WTC11 (cell line): ENCODE results near the gene UQCR10. TPM values are rescaled to one million over a fixed set of nuclear protein-coding genes. Genes with fewer than 3 reads are reported as not detected.
A peak's percentile ranks its signal among the peaks of the same experiment; 100 is the strongest.

Experiments
- ATAC-seq: fragments of 200-7000 bp; cut with Tn5 transposase; 2 replicates; pipeline ENCODE4 v1.10.0; 2021; ENCODE audit warnings: mild to moderate bottlenecking, moderate library complexity
- CTCF ChIA-PET: fragments of 300-600 bp; sonication (Branson Sonifier 250); formaldehyde crosslinking; loops from one replicate; lab custom pipeline; 2021; ENCODE audit warnings: antibody characterized with exemption; lab: Charles Lee
- POLR2A ChIA-PET: fragments of 350-600 bp; sonication (Branson Sonifier 250); formaldehyde crosslinking; loops from one replicate; lab custom pipeline; 2021; ENCODE audit warnings: antibody characterized with exemption; lab: Charles Lee
- DNase-seq: peaks from one replicate; pipeline ENCODE4 v3.0.0; 2021; ENCODE audit warnings: low spot score
- H3K27ac Mint-ChIP-seq: 2 replicates; pipeline ENCODE4 v1.8.0; 2021; ENCODE audit warnings: mixed read lengths
- H3K27me3 Mint-ChIP-seq: 2 replicates; pipeline ENCODE4 v1.8.0; 2021; ENCODE audit warnings: low read depth, mild to moderate bottlenecking, moderate library complexity, mixed read lengths
- H3K36me3 Mint-ChIP-seq: 2 replicates; pipeline ENCODE4 v1.8.0; 2021; ENCODE audit warnings: mixed read lengths
- H3K4me1 Mint-ChIP-seq: 2 replicates; pipeline ENCODE4 v1.8.0; 2022; ENCODE audit warnings: mixed read lengths
- H3K4me3 Mint-ChIP-seq: 2 replicates; pipeline ENCODE4 v1.8.0; 2021; ENCODE audit warnings: mild to moderate bottlenecking, moderate library complexity, mixed read lengths
- H3K9me3 Mint-ChIP-seq: 2 replicates; pipeline ENCODE4 v1.8.0; 2021; ENCODE audit warnings: mixed read lengths
- CBFB ChIP-seq: sonication (generic); formaldehyde crosslinking; IDR thresholded peaks from 2 replicates; pipeline ENCODE4 v1.8.1; 2022; ENCODE audit warnings: mild to moderate bottlenecking, low read depth, missing genetic modification reagents
- GABPB1 ChIP-seq: sonication (generic); formaldehyde crosslinking; IDR thresholded peaks from 2 replicates; pipeline ENCODE4 v1.8.1; 2023; ENCODE audit warnings: mild to moderate bottlenecking, missing genetic modification reagents
- NFE2L1 ChIP-seq: sonication (generic); formaldehyde crosslinking; IDR thresholded peaks from 2 replicates; pipeline ENCODE4 v1.8.1; 2023; ENCODE audit warnings: missing genetic modification reagents
- NR2C2 ChIP-seq: sonication (generic); formaldehyde crosslinking; IDR thresholded peaks from 2 replicates; pipeline ENCODE4 v1.8.0; 2022; ENCODE audit warnings: mild to moderate bottlenecking, missing genetic modification reagents
- TEAD1 ChIP-seq: sonication (generic); formaldehyde crosslinking; IDR thresholded peaks from 2 replicates; pipeline ENCODE4 v1.8.0; 2022; ENCODE audit warnings: mild to moderate bottlenecking, missing genetic modification reagents
- USF2 ChIP-seq: sonication (generic); formaldehyde crosslinking; IDR thresholded peaks from 2 replicates; pipeline ENCODE4 v1.8.1; 2023; ENCODE audit warnings: mild to moderate bottlenecking, missing genetic modification reagents, moderate library complexity
- ZNF532 ChIP-seq: fragments of 250-450 bp; sonication (Bioruptor Pico); IDR thresholded peaks from 2 replicates; pipeline ENCODE4 v1.9.0; 2021; ENCODE audit warnings: mild to moderate bottlenecking, borderline replicate concordance
- total RNA-seq: library from RNA; stranded (reverse); gene quantifications from 3 replicates; pipeline ENCODE4 v1.2.3, GENCODE V29; 2021
- TF ChIP-seq, protein P1 (sequence below): sonication (generic); formaldehyde crosslinking; IDR thresholded peaks from 2 replicates; pipeline ENCODE4 v1.8.0; 2022; ENCODE audit warnings: mild to moderate bottlenecking, missing genetic modification reagents
- TF ChIP-seq, protein P2 (sequence below): sonication (generic); formaldehyde crosslinking; IDR thresholded peaks from 2 replicates; pipeline ENCODE4 v1.8.0; 2022; ENCODE audit warnings: mild to moderate bottlenecking, missing genetic modification reagents
- TF ChIP-seq, protein P3 (sequence below): fragments of 200-600 bp; IDR thresholded peaks from 2 replicates; pipeline ENCODE4 v1.8.0; 2022; ENCODE audit warnings: antibody characterized with exemption
- TF ChIP-seq, protein P4 (sequence below): sonication (generic); formaldehyde crosslinking; IDR thresholded peaks from 2 replicates; pipeline ENCODE4 v1.8.1; 2022; ENCODE audit warnings: missing genetic modification reagents, borderline replicate concordance
- TF ChIP-seq, protein P5 (sequence below): sonication (generic); formaldehyde crosslinking; conservative IDR thresholded peaks from 2 replicates; pipeline ENCODE4 v1.8.1; 2023; ENCODE audit warnings: mild to moderate bottlenecking, low read depth, missing genetic modification reagents, moderate library complexity
- TF ChIP-seq, protein P6 (sequence below): fragments of 250-450 bp; sonication (Bioruptor Pico); IDR thresholded peaks from 2 replicates; pipeline ENCODE4 v1.9.0; 2021; ENCODE audit warnings: mild to moderate bottlenecking
- TF ChIP-seq, protein P7 (sequence below): fragments of 250-450 bp; sonication (Bioruptor Pico); IDR thresholded peaks from 2 replicates; pipeline ENCODE4 v2.1.2; 2022; ENCODE audit warnings: mild to moderate bottlenecking, moderate library complexity

UQCR10 gene
- total RNA-seq, 1 experiment from 2014 or later, result 119 TPM

- Mint-ChIP-seq H3K27me3 (peaks cover 9% of the 10 kb centered on the region), H3K4me1 (no peaks in the 10 kb centered on the region), H3K9me3 (no peaks in the 10 kb centered on the region), H3K36me3 (no peaks in the 10 kb centered on the region)
- TF ChIP-seq, protein P1, sequence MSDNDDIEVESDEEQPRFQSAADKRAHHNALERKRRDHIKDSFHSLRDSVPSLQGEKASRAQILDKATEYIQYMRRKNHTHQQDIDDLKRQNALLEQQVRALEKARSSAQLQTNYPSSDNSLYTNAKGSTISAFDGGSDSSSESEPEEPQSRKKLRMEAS (CRISPR knock-in tag), result peak; percentile 42; the same call in 1 of the 2 replicates
- TF ChIP-seq, protein P2, sequence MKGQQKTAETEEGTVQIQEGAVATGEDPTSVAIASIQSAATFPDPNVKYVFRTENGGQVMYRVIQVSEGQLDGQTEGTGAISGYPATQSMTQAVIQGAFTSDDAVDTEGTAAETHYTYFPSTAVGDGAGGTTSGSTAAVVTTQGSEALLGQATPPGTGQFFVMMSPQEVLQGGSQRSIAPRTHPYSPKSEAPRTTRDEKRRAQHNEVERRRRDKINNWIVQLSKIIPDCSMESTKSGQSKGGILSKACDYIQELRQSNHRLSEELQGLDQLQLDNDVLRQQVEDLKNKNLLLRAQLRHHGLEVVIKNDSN, result no peak; the same call in 1 of the 2 replicates
- no peak for TF ChIP-seq CBFB
- TF ChIP-seq, protein P3, sequence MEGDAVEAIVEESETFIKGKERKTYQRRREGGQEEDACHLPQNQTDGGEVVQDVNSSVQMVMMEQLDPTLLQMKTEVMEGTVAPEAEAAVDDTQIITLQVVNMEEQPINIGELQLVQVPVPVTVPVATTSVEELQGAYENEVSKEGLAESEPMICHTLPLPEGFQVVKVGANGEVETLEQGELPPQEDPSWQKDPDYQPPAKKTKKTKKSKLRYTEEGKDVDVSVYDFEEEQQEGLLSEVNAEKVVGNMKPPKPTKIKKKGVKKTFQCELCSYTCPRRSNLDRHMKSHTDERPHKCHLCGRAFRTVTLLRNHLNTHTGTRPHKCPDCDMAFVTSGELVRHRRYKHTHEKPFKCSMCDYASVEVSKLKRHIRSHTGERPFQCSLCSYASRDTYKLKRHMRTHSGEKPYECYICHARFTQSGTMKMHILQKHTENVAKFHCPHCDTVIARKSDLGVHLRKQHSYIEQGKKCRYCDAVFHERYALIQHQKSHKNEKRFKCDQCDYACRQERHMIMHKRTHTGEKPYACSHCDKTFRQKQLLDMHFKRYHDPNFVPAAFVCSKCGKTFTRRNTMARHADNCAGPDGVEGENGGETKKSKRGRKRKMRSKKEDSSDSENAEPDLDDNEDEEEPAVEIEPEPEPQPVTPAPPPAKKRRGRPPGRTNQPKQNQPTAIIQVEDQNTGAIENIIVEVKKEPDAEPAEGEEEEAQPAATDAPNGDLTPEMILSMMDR, result no peak
- peak; percentile 51 for TF ChIP-seq USF2 (CRISPR knock-in tag)
- TF ChIP-seq, protein P4, sequence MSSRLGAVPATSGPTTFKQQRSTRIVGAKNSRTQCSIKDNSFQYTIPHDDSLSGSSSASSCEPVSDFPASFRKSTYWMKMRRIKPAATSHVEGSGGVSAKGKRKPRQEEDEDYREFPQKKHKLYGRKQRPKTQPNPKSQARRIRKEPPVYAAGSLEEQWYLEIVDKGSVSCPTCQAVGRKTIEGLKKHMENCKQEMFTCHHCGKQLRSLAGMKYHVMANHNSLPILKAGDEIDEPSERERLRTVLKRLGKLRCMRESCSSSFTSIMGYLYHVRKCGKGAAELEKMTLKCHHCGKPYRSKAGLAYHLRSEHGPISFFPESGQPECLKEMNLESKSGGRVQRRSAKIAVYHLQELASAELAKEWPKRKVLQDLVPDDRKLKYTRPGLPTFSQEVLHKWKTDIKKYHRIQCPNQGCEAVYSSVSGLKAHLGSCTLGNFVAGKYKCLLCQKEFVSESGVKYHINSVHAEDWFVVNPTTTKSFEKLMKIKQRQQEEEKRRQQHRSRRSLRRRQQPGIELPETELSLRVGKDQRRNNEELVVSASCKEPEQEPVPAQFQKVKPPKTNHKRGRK (CRISPR knock-in tag), result no peak
- TF ChIP-seq, all 79 proteins: peak for 2
- POLR2A ChIA-PET, result no interaction called here
- ATAC-seq, result peak; percentile 76
- CTCF ChIA-PET, result interaction anchor here (0.5 to 1.6 kb wide), 8 partner anchors 10 to 561 kb away, joined by 3 to 7 read pairs (median 4); no protein-coding TSS in a partner anchor
- H3K4me3 Mint-ChIP-seq, result no peak overlapping the region
- DNase-seq, result peak; percentile 76
- no peak overlapping the region for H3K27ac Mint-ChIP-seq
Measured at GRCh38 chr22:29727131-29727523, 40.0 kb upstream of the UQCR10 start.

- no peak overlapping the region for H3K4me3 Mint-ChIP-seq
- TF ChIP-seq, protein P5, sequence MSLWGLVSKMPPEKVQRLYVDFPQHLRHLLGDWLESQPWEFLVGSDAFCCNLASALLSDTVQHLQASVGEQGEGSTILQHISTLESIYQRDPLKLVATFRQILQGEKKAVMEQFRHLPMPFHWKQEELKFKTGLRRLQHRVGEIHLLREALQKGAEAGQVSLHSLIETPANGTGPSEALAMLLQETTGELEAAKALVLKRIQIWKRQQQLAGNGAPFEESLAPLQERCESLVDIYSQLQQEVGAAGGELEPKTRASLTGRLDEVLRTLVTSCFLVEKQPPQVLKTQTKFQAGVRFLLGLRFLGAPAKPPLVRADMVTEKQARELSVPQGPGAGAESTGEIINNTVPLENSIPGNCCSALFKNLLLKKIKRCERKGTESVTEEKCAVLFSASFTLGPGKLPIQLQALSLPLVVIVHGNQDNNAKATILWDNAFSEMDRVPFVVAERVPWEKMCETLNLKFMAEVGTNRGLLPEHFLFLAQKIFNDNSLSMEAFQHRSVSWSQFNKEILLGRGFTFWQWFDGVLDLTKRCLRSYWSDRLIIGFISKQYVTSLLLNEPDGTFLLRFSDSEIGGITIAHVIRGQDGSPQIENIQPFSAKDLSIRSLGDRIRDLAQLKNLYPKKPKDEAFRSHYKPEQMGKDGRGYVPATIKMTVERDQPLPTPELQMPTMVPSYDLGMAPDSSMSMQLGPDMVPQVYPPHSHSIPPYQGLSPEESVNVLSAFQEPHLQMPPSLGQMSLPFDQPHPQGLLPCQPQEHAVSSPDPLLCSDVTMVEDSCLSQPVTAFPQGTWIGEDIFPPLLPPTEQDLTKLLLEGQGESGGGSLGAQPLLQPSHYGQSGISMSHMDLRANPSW (CRISPR knock-in tag), result no peak
- TF ChIP-seq, all 79 proteins: peak for 0
- no peaks in the 10 kb centered on the region; the same call in 1 of the 2 replicates for H3K27me3 Mint-ChIP-seq
- ChIA-PET CTCF (no interaction called here), POLR2A (no interaction called here)
- 0 out of 2 replicates have a peak, but pooled peaks cover 3% of the 10 kb centered on the region for H3K4me1 Mint-ChIP-seq
- no peak overlapping the region for H3K27ac Mint-ChIP-seq
- ATAC-seq (no peak), DNase-seq (no peak)
- no peaks in the 10 kb centered on the region for H3K36me3 Mint-ChIP-seq
- no peaks in the 10 kb centered on the region for H3K9me3 Mint-ChIP-seq
Measured at GRCh38 chr22:29729161-29729560, 38.0 kb upstream of the UQCR10 start.

DNA sequence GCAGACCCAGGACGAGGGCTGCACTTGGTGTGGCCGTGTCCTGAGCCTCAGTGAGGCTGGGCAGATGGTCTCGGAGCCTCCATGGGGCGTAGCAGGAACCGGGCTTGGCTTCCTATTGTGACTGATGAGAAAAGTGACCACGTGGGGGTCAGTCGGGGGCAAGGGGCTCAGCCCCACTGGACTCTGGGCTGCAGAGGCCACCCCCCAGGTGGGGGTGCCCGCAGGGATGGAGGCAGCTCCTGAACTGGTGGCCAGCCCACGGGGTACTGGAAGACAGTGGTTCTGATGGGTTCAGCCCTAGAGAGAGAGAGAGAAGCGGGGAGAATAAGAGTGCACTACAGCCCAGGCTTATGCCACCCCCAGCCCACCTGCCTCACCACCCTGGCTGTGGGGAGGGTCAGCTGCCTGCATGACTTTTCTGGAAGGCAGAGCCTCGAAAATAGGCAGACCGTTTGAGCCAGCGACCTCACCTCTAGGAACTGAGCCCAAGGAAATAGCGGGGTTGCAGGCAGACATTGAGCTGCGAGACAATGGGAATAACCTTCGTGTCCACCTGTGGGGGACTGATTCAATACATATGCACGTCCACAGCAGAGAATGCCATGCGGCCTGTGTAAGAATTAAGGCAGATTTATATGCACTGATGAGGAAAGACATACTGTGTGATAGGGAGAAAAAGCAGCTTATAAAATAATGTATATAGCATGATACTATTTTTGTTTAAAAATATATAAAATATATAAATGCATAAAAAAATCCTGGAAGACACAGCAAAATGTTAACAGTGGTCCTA lies 35.9 kb upstream of the UQCR10 start:
- Mint-ChIP-seq H3K27me3 (no peaks in the 10 kb centered on the region; the same call in 1 of the 2 replicates), H3K9me3 (no peaks in the 10 kb centered on the region), H3K27ac (no peak overlapping the region), H3K4me3 (no peak overlapping the region), H3K4me1 (peaks cover 12% of the 10 kb centered on the region), H3K36me3 (no peaks in the 10 kb centered on the region)
- ChIA-PET CTCF (interaction anchor here (0.8 to 1.3 kb wide), 2 partner anchors 11 to 41 kb away, joined by 3 read pairs; no protein-coding TSS in a partner anchor), POLR2A (no interaction called here)
- DNase-seq (no peak), ATAC-seq (no peak)
- TF ChIP-seq, protein P6, sequence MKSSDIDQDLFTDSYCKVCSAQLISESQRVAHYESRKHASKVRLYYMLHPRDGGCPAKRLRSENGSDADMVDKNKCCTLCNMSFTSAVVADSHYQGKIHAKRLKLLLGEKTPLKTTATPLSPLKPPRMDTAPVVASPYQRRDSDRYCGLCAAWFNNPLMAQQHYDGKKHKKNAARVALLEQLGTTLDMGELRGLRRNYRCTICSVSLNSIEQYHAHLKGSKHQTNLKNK, result no peak
- TF ChIP-seq, protein P7, sequence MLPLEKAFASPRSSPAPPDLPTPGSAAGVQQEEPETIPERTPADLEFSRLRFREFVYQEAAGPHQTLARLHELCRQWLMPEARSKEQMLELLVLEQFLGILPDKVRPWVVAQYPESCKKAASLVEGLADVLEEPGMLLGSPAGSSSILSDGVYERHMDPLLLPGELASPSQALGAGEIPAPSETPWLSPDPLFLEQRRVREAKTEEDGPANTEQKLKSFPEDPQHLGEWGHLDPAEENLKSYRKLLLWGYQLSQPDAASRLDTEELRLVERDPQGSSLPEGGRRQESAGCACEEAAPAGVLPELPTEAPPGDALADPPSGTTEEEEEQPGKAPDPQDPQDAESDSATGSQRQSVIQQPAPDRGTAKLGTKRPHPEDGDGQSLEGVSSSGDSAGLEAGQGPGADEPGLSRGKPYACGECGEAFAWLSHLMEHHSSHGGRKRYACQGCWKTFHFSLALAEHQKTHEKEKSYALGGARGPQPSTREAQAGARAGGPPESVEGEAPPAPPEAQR (CRISPR knock-in tag), result no peak
- no peak for TF ChIP-seq GABPB1 (CRISPR knock-in tag)
- TF ChIP-seq NFE2L1, result no peak
- no peak for TF ChIP-seq ZNF532 (CRISPR knock-in tag)
- no peak for TF ChIP-seq NR2C2 (CRISPR knock-in tag)
- no peak for TF ChIP-seq TEAD1
